Spinal cord (tissue), 10 donors: ENCODE data around the gene SCNN1A. TPM values are rescaled to one million over a fixed set of nuclear protein-coding genes. Genes with fewer than 3 reads are reported as not detected.

ENCODE experiments used
- DNase-seq, 6 donors: peaks; one replicate each; pipeline versions ENCODE4 v3.0.0 to v3.0.0-alpha.2; 2013 to 2015; ENCODE audit warnings: low spot score in 6 of 6, low read depth in 4 of 6
- H3K27ac ChIP-seq: one replicate; pipeline ENCODE4 v1.5.1; 2013; ENCODE audit warnings: low read depth, low read length, control low read depth
- H3K27me3 ChIP-seq: one replicate; pipeline ENCODE4 v1.6.1; 2013; ENCODE audit warnings: low read length; ENCODE audit not compliant: control insufficient read depth, insufficient read depth
- H3K36me3 ChIP-seq: one replicate; pipeline ENCODE4 v1.6.1; 2013; ENCODE audit warnings: low read length; ENCODE audit not compliant: control insufficient read depth, insufficient read depth
- H3K4me1 ChIP-seq: one replicate; pipeline ENCODE4 v1.6.1; 2013; ENCODE audit warnings: low read length; ENCODE audit not compliant: control insufficient read depth, insufficient read depth
- H3K4me3 ChIP-seq: one replicate; pipeline ENCODE4 v1.5.1; 2013; ENCODE audit warnings: low read depth, low read length, control low read depth
- H3K9me3 ChIP-seq: one replicate; pipeline ENCODE4 v1.6.1; 2013; ENCODE audit warnings: low read length; ENCODE audit not compliant: control insufficient read depth, insufficient read depth
- WGBS: methylation state at CpG from one replicate; pipeline ENCODE4 v1.1.5; 2013; ENCODE audit warnings: missing lambda C conversion rate; ENCODE audit not compliant: insufficient coverage; 5-methylcytosine and 5-hydroxymethylcytosine counted together
- polyA plus RNA-seq, 2 donors: library from polyadenylated mRNA; unstranded; fragments of 120-200 nt; gene quantifications; one replicate each; pipeline ENCODE4 v1.2.1, GENCODE V29; 2013; ENCODE audit not compliant: insufficient read length in 2 of 2
- total RNA-seq, 2 donors: library from RNA; depleted of rRNA in 1 of 2; stranded (reverse); fragments of 120-200 nt in 1 of 2; fragments of >200 nt in 1 of 2; gene quantifications; one replicate each; pipeline versions ENCODE4 v1.2.3 to v1.2.4, GENCODE V29; 2013 to 2014
- donor health status: healthy.

The SCNN1A gene
- total and polyA plus RNA-seq, 4 donors: 0.40 to 1.3 (median 0.73) TPM

DNA sequence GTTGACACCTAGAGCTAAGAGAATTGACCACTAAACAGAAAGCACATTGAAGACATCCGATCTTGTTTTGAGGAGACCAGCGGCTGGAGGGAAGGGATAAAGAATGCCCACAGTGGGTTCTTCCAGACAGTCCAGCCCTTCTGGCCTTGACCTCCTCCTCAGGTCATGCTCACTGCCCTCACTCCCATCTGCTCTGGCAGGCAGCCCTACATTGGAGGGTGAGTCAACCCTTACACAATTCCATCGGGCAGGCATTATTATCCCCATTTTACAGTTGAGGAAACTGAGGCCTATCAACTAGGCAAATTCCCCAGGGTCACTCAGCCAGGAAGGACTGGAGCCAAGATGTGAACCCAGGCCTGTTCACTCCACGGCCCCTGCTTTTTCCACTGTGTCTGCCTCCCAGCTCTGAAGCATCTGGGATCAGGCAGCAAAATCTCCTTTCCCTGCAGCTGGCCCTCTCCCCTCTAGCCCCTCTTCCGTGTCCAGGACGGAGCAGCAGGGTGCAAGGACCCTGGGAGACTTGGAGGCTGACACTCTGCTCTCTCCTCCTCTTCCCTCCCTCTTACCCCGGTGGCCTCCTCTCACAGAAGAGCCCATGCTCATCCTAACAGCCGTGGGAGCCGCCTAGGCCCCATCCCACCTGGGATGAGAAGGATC lies 5.3 kb downstream of the SCNN1A start:
- Histone ChIP-seq H3K27me3 (peaks cover 14% of the 10 kb centered on the region), H3K36me3 (no peaks in the 10 kb centered on the region), H3K4me1 (peaks cover 5% of the 10 kb centered on the region), H3K4me3 (no peak overlapping the region), H3K9me3 (no peaks in the 10 kb centered on the region), H3K27ac (no peak overlapping the region)
- 81% methylated on average over 8 of the region's 9 CpGs for WGBS
- no peak for DNase-seq

DNA sequence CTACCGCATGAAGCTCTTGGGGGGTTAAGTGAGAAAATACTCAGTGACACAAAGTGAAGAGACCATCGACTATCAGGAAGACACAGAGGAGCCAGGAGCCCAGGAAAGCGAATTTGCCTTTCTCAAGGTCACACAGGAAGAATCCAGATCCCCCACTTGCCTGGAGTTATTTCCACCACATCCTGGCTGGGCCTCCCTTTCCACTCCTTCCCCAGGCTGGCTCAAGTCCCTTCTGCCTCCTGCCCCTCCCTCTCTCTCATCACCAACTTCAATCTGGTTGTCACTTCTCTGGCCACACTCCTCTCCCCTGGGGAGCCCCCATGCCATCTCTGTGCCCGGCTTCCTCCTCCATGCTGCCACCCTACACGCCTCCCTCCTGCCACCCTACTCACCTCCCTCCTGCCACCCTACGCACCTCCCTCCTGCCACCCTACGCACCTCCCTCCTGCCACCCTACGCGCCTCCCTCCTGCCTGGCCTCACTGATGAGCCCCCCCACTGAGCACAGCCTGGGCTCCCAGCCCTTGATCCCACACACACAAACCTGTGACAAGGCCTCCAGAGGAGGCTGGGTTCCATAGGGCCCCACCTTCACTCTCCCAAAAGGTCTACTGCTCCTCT lies 6.3 kb downstream of the SCNN1A start:
- H3K36me3 ChIP-seq: no peaks in the 10 kb centered on the region
- 95% methylated on average over 7 of the region's 9 CpGs for WGBS
- peaks cover 5% of the 10 kb centered on the region for H3K4me1 ChIP-seq
- no peak overlapping the region for H3K27ac ChIP-seq
- no peak for DNase-seq
- peaks cover 6% of the 10 kb centered on the region for H3K27me3 ChIP-seq
- H3K4me3 ChIP-seq: no peak overlapping the region
- H3K9me3 ChIP-seq: no peaks in the 10 kb centered on the region

DNA sequence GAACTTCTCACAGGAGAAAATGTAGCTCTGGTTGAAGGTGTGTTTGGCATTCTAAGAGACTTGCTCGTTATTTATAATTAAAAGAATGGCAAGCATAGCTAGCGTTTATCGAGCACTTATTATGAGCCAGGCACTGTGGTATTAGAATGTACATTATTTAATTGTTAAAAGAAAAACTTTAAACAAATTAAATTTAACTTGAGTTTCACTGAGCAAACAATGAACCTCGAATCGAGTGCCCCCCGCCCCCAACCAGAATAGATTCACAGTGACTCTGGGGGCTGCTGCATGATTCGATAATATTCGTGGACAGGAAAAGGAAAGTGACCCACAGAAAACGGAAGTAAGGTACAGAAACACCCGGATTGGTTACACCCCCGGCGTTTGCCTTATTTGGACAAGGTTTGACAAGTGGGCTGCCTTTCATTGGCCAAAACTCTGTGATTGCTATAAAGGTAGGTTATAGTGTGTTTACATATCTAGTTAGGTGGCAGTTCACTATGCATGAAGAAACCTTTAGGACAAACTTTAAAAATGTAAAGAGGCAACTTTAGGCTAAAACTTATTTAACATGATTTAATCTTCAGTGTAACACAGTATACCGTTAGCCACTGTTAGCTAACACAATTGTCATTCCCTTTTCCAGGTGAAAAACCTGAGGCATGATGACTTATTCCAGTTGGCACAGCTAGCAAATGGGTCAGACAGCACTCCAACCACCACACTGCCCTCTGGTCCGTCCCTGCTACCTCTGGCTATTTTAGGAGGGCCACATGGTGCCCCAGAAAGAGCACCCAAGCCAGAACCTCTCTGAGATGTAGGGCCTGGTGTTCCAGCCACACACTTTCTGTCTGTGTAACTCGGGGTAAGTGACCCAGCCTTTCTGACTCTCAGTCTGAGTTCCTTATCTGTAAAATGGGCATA lies 7.1 kb downstream of the SCNN1A start:
- Histone ChIP-seq H3K4me1 (peaks cover 13% of the 10 kb centered on the region), H3K27me3 (peaks cover 4% of the 10 kb centered on the region), H3K27ac (no peak overlapping the region), H3K36me3 (no peaks in the 10 kb centered on the region), H3K4me3 (no peak overlapping the region), H3K9me3 (no peaks in the 10 kb centered on the region)
- DNase-seq: no peak
- 81% methylated on average over 8 of the region's 15 CpGs for WGBS

DNA sequence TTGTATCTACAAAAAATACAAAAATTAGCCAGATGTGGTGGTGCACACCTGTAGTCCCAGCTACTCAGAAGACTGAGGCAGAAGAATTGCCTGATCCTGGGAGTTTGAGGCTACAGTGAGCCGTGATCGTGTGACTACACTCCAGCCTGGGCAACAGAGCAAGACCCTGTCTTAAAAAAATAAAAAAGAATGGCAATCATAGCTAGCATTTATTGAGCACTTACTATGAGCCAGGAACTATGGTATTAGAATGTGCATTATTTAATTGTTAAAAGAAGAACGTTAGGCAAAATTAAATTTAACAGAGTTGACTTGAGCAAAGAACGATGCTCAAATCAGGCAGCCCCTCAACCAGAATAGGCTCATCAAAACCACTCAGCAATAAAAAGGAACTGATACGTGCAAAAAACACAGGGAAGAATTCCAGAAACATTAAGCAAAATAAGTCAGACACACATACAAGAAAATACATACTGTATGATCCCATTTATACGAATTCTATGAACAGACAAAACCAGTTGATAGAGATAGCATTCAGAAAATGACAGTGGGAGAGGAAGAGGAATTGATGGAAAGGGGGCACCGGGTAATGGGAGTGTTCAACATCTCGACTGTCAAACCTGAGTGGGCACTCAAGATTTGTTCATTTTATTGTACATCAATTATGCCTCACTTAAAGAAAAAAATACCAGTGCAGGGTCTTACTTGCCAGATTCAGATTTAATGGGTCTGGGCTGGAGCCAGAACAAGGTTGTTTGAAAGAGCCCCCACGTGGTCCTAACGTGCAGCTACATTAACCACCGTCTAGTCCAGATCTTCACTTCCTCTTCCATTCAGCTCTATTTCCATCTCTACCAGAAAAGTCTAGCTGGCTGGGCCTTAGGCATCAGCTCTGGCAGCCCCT lies 8.0 kb downstream of the SCNN1A start:
- DNase-seq: peak in 1 of 6 donors; percentile 33
- H3K36me3 ChIP-seq: no peaks in the 10 kb centered on the region
- H3K27me3 ChIP-seq: peaks cover 4% of the 10 kb centered on the region
- H3K4me1 ChIP-seq: peaks cover 10% of the 10 kb centered on the region
- H3K27ac ChIP-seq: no peak overlapping the region
- H3K9me3 ChIP-seq: no peaks in the 10 kb centered on the region
- no CpG with 5 or more reads among the region's 11 CpGs for WGBS
- no peak overlapping the region for H3K4me3 ChIP-seq

DNA sequence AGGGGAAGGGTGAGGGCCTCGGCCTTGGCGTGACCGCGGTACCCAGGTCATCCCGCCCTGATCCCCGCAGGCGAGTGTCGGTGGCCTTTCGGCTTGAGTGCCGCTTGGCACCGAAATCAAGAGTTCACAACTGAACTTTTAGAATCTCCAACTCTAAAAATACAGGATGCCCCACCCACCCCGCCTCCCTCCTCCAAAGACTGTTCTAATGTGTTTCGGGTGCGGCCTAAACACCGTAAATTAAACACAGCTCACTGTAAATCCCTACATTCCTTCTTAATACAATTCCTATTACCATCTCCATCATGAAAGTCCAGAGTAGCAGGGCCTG lies 11.4 kb downstream of the SCNN1A start:
- 75% methylated on average over 10 of the region's 15 CpGs for WGBS
- H3K27me3 ChIP-seq: peaks cover 10% of the 10 kb centered on the region
- H3K4me1 ChIP-seq: peaks cover 8% of the 10 kb centered on the region
- H3K27ac ChIP-seq: no peak overlapping the region
- no peaks in the 10 kb centered on the region for H3K9me3 ChIP-seq
- DNase-seq: no peak
- peak overlapping the region; percentile 26 for H3K4me3 ChIP-seq
- H3K36me3 ChIP-seq: no peaks in the 10 kb centered on the region

DNA sequence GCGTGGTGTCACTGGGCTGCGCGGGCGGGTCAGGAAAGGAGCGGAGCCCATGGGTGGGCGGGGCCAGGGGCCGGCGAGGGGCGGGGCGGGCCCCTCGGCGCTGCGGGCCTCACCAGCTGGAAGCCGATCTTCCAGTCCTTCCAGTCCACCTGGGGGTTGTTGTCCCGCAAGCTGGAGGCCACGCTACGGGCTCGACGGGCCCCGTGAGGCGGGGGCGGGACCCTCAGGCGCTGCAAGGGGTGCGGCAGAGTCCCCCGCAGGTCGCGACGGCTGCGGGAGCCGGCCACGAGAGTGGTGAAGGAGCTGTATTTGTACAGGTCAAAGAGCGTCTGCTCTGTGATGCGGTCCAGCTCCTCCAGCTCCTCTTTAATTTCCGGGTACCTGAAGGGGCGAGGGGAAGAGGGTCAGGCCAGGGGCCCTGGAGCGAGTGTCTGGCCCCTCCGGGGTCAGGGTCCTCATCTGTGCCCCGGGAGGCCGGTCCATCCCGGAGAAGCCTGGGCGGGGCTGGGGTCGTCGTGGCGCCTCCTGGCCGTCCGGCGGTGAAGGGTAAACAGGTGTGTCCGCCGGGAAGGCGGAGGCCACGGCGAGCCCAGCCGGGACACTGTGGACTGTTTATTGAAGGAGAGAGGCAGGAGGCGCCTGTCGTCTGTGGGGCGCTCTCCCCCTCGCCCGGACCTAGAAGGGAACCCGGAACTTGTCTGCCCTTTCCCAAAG lies 11.9 kb downstream of the SCNN1A start:
- peaks cover 8% of the 10 kb centered on the region for H3K4me1 ChIP-seq
- no peaks in the 10 kb centered on the region for H3K36me3 ChIP-seq
- no peak overlapping the region for H3K27ac ChIP-seq
- no peaks in the 10 kb centered on the region for H3K9me3 ChIP-seq
- 6% methylated on average over 59 of the region's 59 CpGs for WGBS
- H3K27me3 ChIP-seq: peaks cover 10% of the 10 kb centered on the region
- H3K4me3 ChIP-seq: peak overlapping the region; percentile 26
- DNase-seq: peak in 1 of 6 donors; percentile 47

DNA sequence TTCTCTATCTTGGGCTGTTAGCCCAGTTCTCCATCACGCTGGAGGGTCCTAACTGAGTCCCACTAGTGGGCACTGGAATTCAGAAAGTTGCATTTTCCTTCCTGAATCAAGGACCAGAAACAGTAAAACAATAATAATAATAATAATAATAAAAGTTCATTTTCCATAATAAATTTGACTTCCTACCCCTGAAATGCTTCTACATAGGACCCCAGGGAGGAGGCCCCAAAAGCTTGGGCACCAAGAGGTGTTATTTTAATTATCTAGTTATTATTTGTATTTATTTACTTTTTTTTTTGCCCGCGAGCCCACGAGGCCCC lies 12.4 kb downstream of the SCNN1A start:
- Histone ChIP-seq H3K4me3 (peak overlapping the region; percentile 26), H3K4me1 (peaks cover 8% of the 10 kb centered on the region), H3K9me3 (no peaks in the 10 kb centered on the region), H3K27ac (no peak overlapping the region), H3K27me3 (peaks cover 10% of the 10 kb centered on the region), H3K36me3 (no peaks in the 10 kb centered on the region)
- WGBS: 0% methylated on average over 3 of the region's 4 CpGs
- DNase-seq: no peak

DNA sequence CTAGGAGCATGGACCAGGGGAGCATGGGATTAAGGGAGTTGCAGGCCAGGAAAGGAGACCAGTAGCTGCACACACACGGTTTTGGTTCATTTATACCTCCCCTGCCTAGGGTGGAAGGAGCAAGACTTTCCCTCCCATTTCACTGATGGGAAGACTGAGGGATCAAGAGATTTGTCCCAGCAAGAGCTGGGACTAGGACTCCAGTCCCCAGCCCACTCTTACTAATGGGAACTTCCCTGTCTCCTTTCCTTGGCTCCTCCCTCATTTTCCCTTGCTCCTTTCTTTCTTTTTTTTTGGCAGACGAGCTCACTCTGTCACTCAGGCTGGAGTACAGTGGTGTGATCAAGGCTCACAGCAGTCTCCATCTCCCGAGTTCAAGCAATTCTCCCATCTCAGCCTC lies 13.0 kb downstream of the SCNN1A start:
- H3K27ac ChIP-seq: no peak overlapping the region
- peaks cover 10% of the 10 kb centered on the region for H3K27me3 ChIP-seq
- H3K9me3 ChIP-seq: no peaks in the 10 kb centered on the region
- H3K4me1 ChIP-seq: peaks cover 8% of the 10 kb centered on the region
- DNase-seq: no peak
- 100% methylated on average over 1 of the region's 3 CpGs for WGBS
- H3K4me3 ChIP-seq: no peak overlapping the region
- no peaks in the 10 kb centered on the region for H3K36me3 ChIP-seq

DNA sequence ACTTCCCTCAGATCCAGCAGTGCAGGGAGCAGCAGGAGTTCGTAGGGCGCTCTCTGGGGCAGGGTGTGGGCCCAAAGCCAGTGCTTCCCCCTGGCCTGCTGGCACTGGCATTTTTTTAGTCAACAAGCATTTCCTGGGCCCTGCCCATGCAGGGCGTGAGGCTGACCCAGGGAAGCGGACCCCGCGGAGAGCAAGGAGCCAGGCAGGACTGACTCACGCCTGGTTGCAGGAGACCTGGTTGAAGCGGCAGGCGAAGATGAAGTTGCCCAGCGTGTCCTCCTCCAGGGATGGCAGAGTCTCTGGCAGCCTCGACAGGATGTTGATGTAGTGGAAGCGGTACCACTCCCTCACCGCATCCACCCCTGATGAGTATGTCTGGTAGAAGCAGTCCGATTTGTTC lies 13.5 kb downstream of the SCNN1A start:
- 89% methylated on average over 14 of the region's 14 CpGs for WGBS
- Histone ChIP-seq H3K36me3 (no peaks in the 10 kb centered on the region), H3K27me3 (peaks cover 10% of the 10 kb centered on the region), H3K27ac (no peak overlapping the region), H3K9me3 (no peaks in the 10 kb centered on the region), H3K4me3 (no peak overlapping the region), H3K4me1 (peaks cover 8% of the 10 kb centered on the region)
- no peak for DNase-seq
